Activated CD8-positive, alpha-beta memory T cell treated with anti-CD3 and anti-CD28 coated beads for 48 hours (primary cell): ENCODE measurements around the gene MRPL44.

Source experiments
- DNase-seq, 3 experiments: peaks; one replicate each; pipeline ENCODE4 v3.0.0-alpha.2; 2020; ENCODE audit warnings: low read depth in 2 of 3, low spot score in 2 of 3

Gene MRPL44

GRCh38 chr2:223969856-223970255 lies 12.6 kb downstream of the MRPL44 start:
- DNase-seq, result no peak

DNA sequence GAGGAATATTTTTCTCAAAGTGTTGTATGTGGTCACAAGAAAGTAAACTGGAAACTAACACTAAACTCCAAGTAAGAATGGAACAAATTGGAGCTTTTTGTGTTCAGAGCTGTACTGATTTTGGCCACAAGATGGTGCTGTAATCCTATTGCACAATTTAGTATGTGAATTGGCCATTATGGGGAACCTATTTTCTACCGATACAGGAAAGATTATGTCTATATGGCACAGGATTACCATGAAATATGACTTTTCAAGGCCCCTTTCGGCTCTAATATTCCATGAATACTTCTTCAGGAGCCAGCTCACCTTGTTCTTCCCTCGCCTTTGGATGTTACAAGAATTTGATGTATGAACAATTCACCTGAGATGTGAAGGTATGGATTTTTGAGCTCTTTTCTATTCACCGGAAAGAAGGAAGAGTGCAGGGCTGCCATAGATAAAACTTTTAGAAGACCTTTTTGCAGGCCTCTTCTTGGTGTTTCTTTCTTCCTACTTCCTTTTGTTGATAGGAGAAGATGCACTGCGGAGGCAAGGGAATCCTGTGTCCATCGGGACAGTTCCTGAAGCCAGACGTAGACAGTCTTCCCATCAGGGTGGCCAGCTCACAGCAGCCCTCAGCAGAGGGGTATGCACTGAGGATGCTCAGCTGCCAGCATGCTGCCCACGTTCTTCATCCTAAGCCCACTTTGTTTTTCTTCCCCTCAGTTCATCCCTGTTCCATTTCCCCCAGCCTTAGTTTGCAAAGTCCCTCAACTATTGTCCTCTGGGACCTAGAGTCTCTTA lies 13.3 kb downstream of the MRPL44 start:
- peak in 1 of 3 experiments; percentile 45 for DNase-seq

GRCh38 chr2:223971731-223972130 lies 14.5 kb downstream of the MRPL44 start:
- DNase-seq, result no peak

GRCh38 chr2:223972656-223973102 lies 15.4 kb downstream of the MRPL44 start:
- DNase-seq, result no peak

GRCh38 chr2:223973606-223974005 lies 16.3 kb downstream of the MRPL44 start:
- no peak for DNase-seq

GRCh38 chr2:223976635-223977226 lies 19.5 kb downstream of the MRPL44 start:
- DNase-seq, result no peak

DNA sequence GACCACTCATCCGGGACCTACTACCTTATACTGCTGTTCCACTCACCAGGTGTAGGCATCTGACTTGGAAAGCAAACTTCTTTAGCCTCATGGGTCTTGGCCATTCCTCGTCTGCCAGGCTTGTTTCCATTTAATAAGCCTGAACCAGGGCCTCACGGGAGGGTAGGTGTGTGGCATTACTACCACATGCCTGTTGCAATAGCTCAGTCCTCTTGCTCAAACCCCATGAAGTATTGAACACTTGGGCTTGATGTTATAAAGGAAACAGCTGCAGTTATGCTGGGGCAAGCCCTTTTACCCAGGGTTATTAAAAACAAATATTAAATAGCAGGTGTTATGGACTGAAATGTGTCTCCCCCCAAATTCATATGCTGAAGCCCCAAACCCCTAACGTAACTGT lies 21.2 kb downstream of the MRPL44 start:
- no peak for DNase-seq

GRCh38 chr2:223979730-223980396 lies 22.6 kb downstream of the MRPL44 start:
- no peak for DNase-seq

GRCh38 chr2:223980397-223980735 lies 23.1 kb downstream of the MRPL44 start:
- DNase-seq, result no peak

- DNase-seq, result no peak
These were observed 23.5 kb downstream of the MRPL44 start for GRCh38 chr2:223980803-223981202.

- DNase-seq, result no peak
These were observed 24.0 kb downstream of the MRPL44 start for GRCh38 chr2:223981241-223981640.

DNA sequence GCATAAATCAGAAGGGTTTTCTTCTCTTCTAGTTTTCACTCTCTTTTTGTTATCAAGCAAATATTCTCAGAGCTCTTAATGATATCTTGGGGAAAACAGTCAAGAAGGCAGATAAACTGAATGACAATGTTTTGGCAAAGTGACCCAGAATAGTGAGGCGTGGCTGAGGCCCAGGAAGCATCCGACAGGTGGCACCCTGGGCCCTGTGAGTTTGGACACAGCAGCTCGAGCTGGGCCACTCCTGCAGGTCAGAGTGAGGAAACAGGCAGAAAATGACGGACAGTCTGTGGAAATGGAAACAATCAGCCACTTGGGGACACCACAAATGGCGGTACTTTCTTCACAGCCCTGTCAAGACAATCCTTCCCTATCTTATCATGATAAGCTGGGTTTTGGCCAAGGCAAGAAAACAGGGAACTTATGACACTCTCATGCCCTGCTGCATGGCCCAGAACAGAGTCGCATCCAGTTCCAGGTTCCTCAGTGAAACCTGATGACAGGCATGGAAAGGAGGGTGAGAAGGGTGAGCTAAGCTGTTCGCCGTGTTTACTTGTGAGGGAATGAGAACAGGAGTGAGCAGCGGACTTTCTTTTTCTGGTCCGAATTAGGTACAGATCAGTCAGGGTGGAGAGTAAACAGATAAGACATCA lies 32.1 kb downstream of the MRPL44 start:
- no peak for DNase-seq

- no peak for DNase-seq
These were observed 32.6 kb downstream of the MRPL44 start for GRCh38 chr2:223989856-223990232.

DNA sequence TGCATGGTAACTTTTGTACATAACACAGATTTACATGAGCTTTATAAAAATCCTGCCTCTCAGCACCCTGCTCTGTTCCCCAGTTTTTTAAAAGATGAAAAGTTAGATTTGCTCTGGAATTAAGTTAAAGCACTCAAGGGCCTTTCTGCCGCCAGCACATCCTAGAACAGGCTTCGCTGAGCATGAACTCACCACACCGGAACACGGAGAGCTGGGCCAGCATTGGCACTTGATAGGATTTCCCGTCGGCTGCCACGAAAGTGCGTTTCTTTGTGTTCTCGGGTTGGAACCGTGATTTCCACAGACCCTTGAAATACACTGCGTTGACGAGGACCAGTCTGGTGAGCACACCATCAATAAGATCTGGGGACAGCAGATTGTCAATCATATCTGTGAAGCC lies 34.3 kb downstream of the MRPL44 start:
- no peak for DNase-seq

DNA sequence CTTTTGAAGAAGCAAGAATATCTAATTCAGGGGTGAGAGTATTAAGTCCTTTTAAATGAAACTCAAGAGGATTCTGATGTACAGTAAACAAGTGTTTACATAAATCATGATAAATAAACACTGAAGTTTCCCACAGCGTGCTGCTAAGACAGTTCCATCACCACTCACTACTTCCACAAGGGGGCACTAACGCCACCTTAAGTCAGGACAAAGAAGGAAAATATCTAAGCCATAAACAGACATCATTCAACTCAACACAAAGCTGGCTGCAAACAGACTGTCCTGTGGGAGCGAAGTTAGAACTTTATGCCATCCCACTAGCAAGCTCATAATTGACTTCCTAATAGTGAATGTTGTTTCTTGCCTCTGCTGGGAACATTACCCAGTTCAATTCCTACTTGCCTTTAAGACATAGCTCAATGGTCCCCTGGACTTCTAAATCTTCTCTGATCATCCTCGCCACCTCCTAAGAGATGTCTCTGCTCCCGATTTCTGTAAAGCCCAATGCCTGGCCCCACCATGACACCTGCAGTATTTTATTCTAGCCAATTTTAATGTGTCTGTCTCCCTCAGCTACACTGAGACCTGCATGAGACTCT lies 36.5 kb downstream of the MRPL44 start:
- DNase-seq, result peak in 2 of 3 experiments; percentile 14 to 15

DNA sequence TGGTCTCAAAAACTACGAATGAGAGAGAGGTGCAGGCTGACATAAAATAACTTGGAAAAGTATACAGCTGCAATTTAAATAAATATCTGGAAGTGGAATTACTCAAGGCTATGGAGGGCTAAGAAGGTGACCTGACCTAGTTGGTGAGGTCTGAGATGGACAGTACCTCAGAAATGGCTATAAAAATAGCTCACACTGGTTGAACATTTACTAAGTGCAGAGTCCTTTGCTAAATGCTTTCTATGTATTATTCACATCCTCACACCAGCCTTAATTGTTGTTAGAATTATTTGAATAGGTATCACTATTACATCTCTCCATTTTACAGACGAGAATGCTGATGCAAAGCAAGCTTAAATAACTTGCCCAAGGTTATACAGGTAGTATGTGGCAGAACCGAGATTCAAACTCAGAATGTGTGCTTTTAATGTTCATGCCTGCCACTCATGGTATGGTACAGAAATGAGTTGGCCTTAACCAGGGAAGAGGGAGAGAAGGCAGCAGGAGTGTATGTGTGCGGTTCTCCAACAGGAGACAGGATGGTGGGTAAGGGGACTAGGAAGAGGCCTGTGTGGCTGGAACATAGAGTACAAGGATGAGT lies 37.4 kb downstream of the MRPL44 start:
- no peak for DNase-seq

GRCh38 chr2:223995569-223995968 lies 38.3 kb downstream of the MRPL44 start:
- no peak for DNase-seq

DNA sequence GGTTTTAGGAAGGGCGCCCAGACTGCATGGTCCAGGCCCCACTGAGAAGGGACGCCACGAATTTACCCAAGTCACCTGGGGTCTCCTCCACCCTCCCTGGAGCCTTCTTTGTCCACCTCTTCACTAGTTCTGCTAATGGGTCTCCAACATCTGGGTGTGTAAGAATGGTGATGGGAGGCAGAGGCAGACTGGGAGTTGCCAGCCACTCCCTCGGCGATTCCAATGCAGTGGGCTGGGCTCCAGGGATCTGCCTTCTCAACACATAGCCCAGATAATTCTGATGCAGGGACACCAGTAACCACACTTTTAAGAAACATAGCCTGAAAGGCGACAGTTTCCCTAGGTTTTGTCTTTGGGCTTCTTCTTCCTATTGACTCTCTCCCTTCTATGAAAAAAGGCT lies 39.1 kb downstream of the MRPL44 start:
- no peak for DNase-seq

GRCh38 chr2:223997938-223998337 lies 40.7 kb downstream of the MRPL44 start:
- DNase-seq, result no peak

DNA sequence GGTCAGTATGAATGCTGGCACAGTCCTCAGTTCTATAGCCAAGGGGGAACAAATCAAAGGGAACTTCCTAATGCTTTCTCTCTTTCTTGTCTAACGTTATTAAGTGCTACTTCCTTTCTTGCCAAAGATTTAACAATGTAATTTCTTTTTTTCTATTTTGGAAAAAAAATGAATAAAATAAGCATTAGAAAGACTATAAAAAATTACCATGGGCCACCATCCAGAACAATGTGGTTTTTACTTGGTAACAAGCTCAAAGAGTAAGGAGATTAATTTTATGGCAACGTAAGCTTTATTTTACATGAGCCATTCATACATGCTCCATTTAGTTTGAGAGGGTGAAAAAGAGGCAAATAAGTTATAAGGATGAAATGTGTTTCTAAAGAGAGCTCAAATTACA lies 41.7 kb downstream of the MRPL44 start:
- DNase-seq, result no peak

DNA sequence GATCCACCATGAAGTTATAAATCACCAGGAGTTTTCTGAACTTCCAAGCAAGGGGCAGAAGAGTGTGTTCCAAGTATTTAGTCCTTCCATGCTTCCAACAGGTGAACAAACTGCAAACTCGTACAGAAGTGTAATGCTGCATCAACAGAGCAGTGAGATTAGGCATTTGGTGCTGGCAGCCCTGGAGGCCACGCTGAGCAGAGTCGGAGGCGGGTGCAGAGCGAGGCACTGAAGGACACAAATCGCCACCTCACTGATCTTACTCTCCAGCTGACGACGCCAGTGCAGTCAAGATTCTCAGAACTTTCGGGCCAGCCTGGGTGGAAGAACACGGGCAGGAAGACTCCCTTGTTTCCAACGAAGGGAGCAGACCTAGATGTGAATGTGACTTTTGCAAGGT lies 42.6 kb downstream of the MRPL44 start:
- DNase-seq, result no peak
